ENCODE data around the gene THUMPD1.
"Not testable (repeated sequence)": the region's sequence is repeated elsewhere in the genome, so short reads cannot be mapped to it uniquely, and the experiment has no call there.

Gene THUMPD1

GRCh38 chr16:20694096-20694495 lies 47.5 kb downstream of the THUMPD1 start:
- not testable (repeated sequence) for DNase-seq (ENCODE audit: low spot score)

GRCh38 chr16:20689668-20690067 lies 52.0 kb downstream of the THUMPD1 start:
- no peak for DNase-seq (ENCODE audit: low spot score)

GRCh38 chr16:20683812-20684211 lies 57.8 kb downstream of the THUMPD1 start:
- no peak for DNase-seq (ENCODE audit: low spot score)
